ENCODE results near the gene IPO13.

The IPO13 gene, protein sequence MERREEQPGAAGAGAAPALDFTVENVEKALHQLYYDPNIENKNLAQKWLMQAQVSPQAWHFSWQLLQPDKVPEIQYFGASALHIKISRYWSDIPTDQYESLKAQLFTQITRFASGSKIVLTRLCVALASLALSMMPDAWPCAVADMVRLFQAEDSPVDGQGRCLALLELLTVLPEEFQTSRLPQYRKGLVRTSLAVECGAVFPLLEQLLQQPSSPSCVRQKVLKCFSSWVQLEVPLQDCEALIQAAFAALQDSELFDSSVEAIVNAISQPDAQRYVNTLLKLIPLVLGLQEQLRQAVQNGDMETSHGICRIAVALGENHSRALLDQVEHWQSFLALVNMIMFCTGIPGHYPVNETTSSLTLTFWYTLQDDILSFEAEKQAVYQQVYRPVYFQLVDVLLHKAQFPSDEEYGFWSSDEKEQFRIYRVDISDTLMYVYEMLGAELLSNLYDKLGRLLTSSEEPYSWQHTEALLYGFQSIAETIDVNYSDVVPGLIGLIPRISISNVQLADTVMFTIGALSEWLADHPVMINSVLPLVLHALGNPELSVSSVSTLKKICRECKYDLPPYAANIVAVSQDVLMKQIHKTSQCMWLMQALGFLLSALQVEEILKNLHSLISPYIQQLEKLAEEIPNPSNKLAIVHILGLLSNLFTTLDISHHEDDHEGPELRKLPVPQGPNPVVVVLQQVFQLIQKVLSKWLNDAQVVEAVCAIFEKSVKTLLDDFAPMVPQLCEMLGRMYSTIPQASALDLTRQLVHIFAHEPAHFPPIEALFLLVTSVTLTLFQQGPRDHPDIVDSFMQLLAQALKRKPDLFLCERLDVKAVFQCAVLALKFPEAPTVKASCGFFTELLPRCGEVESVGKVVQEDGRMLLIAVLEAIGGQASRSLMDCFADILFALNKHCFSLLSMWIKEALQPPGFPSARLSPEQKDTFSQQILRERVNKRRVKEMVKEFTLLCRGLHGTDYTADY

DNA sequence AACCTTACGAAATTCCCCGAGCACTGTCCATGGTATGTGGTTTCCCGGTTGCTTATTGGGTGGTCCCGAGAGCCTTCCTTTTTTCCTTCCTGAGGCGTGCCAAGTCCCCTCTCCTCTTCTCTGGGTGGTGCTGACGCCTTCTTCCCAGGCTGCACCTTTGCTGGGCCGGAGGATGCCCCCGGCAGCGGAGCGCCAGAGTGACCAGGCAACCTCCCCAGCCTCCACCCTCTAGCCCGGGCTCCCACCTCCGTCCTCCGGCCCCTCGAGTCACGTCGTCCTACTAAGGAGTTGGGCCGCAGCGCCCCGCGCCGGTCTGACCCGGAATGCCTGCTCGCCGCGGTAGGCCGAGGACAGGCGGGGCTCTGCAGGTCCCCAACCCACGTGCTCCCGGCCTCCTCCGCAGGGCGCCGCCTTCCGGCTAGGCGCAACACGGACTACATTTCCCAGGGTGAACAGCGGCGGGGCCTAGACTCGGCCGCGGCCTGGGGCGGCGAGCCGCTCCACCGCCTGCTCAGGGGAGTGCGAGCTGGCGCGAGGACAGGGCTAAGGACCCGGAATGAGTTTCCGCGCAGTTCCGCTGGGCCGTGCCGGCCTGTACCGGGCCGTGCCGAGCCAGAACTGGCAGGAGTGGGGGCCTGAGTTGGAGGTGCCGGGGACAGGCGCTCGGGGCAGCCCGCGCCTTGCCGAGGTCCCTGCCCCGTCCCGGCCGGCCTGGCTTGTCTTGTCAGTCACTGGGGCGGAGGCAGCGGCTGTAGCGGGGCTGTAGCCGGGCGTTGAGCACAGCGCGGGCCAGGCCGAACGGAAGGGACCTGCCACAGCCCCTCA, at the start of gene IPO13:
TSS of gene IPO13 (plus strand) at position 715 of the 825 bp plus-strand sequence. CDS start 651 bp downstream, outside the sequence.
- peak; percentile 99 for DNase-seq

DNA sequence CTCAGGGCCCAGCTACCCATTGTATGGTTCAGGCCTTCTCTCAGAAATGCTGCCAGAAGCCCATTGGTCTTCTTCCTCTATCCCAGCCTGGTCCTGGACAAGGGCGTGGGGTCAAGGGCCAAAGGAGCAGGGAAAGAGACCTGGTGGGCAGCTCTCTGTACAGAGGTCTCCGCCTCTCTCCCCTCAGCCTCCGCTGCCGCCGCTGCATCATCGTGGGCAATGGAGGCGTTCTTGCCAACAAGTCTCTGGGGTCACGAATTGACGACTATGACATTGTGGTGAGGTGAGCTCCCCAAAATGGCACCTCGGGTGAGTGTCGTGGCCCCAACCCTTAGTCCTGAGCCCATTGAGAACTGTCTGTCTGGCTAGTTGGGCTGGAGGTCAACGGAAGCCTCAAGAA, 47.8 kb upstream of the IPO13 start:
- DNase-seq, result no peak

DNA sequence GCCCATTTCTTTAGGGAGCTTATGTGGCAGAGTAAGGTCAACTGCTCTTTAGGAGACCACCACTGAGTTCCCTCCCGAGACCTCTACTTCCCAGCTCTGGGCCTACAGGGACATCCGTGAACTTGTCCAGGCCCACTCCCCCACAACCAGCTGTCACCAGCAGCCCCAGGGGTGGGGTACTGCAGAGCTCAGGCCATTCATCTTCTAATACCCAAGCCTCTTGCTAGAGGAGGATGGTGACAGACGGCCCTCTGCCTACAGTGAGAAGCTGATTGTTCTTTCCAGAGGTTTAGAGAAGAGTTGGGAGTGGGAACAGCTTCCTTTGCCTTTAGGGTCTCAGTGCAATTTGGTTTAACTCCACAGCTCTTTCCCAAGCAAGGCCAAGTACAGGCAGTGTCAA, 46.4 kb upstream of the IPO13 start:
- no peak for DNase-seq

DNA sequence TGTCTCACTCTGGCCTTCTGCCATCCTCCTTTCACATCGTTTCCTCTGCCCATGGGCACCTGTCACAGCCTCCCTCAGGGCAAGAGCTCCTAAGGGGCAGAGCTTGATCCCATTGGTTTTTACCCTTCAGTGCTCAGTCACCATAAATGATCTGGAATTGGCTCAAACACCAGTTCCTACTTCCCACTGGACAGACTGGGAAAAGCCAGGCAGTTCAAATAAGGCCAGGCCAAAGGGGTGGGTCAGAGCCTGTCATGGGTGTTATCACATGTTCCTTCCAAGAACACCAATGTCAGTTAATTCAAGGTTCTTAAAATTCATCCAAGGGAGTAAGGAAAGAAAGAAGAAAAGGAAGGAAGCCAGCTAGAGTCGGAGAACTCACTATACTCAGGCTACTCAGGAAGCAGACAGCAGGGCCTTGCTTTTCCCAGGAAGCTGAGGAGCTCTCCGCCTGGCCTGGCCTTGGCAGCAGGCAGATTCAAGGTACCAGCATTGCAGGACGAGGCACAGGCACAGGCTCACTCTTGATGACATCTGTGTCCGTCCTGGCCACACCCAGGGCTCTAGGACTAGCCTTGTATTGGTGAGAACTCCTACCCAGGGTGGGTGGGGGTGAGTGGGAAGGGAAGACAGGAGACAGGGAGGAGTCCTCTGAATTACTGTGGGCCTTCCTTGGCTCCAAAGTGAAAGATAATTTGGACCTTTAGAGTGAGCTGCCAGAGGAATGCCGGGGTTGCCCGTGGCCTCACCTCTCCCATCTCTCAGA, 45.4 kb upstream of the IPO13 start:
- peak; percentile 49 for DNase-seq

DNA sequence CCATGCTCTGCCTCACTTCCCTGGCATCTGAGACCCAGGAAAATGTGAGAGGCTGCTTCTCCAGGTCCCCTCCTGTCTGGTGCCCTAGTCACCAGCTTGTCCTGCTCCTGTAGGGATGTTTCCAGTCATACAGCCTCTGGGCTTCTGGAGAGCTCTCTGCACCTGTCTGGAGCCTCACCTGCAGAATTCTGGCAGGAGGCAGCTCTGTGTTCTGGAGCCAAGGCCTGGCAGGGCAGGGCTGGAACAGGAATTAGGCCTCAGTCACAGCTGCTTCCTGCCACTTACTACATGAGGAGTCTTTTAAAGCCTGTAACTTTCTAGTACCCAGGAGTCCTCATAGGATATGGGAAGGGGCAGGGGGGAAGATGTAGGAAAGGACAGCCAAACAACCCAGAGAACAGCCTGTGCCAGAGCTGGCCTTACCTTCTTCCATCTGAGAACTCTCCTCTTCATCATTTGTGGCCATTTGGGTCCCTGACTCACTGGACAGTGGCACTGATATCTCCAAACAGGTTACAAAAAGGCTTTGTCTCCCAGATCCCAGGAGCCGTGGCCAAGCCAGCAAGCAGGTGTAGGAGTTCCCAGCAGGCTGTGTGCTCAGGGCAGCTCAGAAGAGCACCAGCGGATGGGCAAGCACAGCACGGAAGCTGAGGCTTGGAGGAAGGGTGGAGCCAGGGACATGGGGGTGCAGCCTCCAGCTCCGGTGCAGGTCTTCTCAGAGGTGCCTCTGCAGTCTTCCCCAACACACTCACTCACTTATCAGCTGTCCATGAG, 44.5 kb upstream of the IPO13 start:
- peak; percentile 80 for DNase-seq

DNA sequence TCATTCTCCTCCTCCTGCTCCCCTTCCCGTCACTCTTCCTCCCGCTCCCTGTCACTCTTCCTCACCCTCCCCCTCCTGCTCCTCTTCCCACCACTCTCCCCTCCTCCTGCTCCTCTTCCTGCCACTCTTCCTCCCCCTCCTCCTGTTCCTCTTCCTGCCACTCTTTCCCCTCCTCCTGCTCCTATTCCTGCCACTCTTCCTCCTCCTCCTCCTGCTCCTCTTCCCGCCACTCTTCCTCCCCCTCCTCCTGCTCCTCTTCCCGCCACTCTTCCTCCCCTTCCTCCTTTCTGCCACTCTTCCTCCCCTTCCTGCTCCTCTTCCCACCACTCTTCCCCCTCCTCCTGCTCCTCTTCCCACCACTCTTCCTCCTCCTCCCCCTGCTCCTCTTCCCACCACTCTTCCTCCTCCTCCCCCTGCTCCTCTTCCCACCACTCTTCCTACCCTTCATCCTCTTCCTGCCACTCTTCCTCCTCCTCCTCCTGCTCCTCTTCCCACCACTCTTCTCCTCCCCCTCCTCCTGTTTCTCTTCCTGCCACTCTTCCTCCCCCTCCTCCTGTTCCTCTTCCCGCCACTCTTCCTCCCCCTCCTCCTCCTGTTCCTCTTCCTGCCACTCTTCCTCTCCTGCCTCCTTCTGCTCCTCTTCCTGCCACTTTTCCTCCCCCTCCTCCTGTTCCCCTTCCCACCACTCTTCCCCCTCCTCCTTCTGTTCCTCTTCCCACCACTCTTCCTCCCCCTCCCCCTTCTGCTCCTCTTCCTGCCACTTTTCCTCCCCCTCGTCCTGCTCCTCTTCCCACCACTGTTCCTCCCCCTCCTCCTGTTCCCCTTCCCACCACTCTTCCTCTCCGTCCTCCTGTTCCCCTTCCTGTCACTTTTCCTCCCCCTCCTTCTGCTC, 41.8 kb upstream of the IPO13 start:
- no peak for DNase-seq

DNA sequence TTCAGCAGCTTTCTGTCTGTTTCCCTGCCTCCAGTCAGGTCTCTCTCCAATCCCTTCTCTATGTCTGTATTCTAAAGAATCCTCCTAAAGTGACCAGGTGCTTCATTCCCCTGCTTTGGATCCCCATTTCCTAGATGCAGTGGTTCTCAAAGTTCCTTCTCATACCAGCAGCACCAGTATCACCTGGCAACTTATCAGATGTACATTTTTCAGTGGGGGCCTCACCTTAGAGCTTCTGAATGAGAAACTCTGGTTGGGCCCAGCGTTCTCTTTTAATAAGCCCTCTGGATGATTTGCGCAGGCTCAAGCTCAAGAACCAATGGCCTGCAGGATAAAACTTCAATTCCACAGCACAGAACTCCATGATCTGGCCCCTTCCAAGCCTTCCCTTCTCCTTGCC, 38.5 kb upstream of the IPO13 start:
- DNase-seq, result no peak

DNA sequence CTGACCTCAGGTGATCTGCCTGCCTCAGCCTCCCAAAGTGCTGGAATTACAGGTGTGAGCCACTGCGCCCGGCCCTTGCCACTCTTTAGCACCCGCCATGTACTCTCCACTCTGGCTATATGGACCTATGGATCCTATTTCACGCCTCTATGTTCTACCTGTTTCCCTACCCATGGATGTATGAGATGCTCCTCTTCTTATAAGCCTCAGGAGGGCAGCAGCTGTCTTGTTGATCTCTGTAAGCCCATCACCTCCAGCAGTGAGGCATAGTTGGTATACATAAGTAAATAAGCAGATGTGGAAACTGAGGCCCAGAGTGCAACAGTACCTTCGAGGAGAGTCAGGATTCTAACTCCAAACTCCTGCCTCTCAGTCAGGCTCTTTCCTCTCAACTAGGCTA, 37.9 kb upstream of the IPO13 start:
- no peak for DNase-seq

DNA sequence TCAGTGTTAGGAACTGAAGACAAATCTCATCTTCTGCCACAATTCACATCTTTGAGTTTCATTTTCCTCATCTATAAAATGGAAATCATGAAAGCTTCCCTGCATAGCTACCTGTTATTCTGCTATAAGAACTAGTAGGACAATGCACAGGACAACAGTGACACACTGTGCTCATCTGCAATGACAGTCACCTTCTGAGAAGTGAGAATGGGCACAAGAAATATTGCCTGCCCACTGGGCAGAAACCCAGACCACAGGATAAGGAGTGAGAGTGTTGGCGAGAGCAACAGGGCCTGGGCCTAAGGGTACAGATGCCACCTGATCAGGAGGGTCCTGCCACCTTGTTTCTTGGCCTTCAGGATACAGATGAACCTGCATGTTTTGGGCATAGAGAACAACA, 36.4 kb upstream of the IPO13 start:
- DNase-seq, result no peak

DNA sequence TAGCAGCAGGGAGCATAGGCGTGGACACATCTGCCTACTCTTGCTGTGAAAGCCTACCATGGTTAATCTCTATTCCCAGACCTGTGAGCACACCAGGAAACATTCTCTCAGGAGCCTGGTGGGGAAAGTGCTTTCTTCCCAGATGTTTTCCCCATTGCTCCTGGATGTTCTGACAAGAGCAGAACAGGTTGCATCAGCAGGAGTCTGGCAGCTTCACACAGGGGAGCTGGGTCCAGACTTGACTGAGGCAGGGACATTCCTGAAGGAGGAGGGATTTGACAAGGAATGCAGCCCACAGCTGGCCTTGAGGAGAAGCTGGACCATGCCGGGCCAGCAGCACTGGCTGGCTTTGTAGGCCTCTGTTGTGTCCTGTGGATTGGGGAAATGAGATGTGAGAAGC, 34.1 kb upstream of the IPO13 start:
- no peak for DNase-seq

DNA sequence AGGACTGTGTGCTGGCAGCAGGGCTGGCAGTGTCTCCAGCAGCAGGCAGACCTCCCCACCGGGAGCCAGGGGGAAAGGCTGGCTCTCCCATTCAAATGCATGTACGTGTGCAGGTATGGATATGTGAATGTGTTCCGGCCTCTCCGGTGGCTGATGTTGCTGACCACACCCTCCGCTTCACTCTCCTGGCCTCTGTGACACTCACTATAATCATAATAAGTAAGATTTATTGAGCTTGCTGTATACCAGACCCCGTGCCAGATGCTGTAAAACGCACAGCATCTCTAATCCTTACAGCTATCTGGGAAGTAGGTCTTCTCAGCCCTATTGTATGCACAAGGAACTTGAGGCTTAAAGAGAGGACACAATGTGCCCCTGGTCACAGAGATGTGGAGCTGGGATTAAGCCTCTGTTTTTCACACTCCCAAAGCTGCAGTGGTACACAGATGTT, 33.7 kb upstream of the IPO13 start:
- DNase-seq, result no peak

DNA sequence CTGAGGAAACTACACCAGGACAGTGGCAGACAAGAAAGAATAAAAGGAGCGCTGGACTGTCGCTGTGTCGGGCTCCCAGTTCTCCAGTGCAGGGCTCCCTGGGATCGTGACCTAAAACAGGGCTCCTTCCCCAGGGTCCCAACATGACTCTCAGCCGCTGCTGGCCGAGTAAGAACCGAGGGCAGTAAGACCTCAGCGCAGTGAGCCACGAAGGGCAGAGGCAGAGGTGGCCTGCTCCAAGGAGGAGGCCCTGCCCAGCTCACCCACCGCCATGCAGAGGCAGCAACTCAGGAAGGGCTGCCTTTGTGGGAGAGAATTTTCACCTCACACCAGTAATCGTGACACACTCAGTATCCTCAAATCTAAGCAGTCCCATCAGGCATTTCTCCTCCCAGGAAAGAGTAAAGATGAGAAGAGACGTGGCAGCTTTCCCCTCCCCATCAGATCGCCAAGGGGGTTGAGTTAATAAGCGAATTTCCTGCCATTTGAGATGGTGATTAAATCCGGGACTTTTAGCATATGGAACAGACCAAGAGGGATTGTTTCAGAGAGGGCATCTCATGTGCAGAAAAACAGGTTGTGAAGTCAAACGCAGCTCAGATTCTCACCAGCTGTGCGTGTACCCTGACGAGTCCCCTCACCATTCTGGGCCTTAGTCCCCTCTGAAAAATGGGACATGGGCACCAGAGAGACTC, 32.9 kb upstream of the IPO13 start:
- no peak for DNase-seq

DNA sequence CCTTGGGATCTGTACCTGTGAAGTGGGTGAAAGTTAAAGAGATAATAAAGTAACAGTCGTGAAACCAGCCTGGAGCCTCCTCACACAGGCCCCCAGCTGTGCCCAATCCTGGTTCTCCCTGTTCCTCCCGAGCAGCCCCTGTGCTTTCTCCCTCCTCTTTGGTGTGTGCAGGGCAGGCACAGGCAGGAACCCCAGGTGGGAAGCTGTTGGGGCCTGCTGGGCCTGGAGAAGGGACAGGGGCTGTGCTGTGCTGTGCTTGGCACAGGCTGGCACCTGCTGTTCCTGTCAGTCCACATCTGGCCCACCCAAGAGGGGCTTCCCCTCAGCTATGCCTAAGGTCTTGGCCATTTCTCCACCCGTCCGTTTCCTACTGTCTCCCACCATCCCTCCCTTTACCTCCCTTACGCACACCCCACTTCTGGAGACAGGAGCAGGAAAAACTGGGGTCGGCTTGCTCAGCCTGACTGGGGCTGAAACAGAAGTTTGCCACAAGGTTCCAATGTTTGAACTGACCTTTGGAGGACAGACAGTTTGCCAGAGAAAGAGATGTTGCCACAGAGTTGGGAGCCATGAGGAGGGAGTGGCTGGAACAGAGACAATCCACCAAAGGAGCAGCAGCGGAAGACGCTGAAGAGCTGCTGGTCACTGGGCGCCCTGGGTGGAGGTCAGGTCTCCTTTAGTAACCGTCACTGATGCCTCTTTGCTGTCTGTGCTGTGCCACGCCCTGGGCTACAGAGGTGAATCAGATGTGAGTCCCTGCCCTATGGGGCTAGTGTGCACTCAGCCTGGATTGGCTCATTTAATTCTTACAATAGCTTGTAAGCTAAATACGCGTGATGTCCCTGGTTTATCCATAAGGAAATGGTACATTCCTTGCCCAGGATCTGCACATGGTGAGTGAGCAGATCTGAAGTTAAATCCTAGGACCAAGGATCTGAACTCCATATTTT, 31.9 kb upstream of the IPO13 start:
- no peak for DNase-seq

DNA sequence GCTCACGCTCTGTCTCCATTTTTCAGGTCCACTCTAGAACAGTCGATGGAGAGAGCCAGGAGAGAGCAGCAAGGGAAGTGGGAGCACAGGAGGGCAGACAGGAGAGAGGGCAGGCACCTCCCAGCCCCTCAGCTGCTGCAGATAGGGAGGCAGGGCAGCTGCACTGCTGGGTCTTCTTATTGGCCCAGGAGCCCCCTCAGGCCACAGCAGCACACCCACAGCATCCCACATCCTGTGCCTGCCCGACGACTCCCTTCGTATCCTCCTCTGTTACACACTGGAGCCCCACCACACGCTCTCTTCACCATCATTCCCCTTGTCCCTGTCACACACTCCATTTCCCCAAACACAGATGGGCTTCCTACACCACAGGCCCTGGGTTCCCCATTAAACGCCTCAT, 26.8 kb upstream of the IPO13 start:
- no peak for DNase-seq

DNA sequence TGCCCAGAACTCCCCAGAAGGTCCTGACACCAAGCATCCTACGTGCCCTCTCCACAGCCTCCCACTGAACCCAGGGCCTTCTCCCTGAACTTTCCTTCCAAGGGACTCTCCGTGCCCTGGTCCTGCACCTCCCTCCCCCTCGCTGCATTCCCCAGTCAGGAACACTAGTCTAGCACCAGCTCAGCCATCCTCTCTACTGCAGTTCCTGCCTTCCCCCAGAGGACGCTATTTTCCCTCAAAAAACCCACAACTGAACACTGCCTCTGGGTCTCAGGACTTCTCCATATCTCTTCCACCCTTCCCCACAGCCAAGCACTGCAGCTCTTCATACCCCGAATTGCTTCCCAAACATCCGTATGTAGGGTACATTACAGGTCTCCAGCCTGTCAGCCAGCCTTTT, 25.7 kb upstream of the IPO13 start:
- no peak for DNase-seq

DNA sequence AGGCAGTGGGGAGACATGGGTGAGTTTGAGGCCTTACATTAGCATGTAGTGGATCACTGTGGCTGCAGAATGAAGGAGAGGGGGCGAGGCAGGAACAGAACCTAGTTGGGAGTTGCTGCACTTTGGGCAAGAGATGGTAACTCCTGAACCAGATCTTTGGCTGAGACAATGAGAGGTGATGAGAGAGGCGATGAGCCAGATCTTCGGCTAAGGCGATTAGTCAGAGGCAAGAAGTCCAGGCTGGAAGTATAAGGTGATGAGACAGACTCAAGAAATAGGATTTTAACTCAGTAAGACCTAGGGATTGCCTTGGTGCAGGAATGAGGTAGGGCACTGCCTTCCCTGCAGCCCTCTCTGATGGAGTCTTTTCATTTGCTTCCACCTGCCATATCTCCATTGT, 22.2 kb upstream of the IPO13 start:
- DNase-seq, result no peak

DNA sequence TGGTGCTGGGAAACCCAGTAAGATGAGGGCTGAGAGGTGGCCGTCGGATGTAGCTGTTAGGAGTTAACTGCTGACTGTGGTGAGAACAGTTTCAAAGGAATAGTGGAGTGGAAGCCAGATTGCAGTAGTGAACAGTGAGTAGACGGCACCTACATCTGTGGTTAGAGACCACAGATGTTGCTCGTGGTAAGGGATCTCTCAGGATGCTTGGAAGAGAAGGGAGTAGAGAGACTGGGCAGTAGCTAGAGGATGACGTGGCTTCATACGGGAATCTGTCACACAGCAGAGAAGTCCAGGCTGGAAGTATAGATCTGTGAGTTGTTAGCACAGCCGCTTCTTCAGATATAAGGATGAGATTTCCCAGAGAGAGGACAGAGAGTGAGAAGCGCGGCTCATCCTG, 20.9 kb upstream of the IPO13 start:
- DNase-seq, result no peak

DNA sequence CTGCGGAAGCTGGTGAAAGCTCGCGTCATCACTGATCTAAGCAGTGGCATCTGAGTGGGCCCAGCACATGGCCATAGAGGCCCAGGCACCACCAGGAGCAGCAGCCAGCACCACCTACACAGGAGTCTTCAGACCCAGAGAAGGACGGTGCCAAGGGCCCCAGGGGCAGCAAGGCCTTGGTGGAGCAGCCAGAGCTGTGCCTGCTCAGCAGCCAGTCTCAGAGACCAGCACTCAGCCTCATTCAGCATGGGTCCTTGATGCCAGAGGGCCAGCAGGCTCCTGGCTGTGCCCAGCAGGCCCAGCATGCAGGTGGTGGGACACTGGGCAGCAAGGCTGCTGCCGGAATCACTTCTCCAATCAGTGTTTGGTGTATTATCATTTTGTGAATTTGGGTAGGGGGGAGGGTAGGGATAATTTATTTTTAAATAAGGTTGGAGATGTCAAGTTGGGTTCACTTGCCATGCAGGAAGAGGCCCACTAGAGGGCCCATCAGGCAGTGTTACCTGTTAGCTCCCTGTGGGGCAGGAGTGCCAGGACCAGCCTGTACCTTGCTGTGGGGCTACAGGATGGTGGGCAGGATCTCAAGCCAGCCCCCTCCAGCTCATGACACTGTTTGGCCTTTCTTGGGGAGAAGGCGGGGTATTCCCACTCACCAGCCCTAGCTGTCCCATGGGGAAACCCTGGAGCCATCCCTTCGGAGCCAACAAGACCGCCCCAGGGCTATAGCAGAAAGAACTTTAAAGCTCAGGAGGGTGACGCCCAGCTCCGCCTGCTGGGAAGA, 16.4 kb upstream of the IPO13 start:
- DNase-seq, result peak; percentile 12
